HepG2 (cell line): ENCODE data around the gene PYGB. TPM values are rescaled to one million over a fixed set of nuclear protein-coding genes. Genes with fewer than 3 reads are reported as not detected.

Experiments
- CBX2 ChIP-seq, 2 experiments: fragments of 200-600 bp in 1 of 2; sonication (generic); formaldehyde crosslinking in 1 of 2; IDR thresholded peaks; 2 replicates each; pipeline versions ENCODE4 v1.7.0 to v1.8.1; 2018 to 2022; ENCODE audit warnings: low read depth in 2 of 2, low read length in 1 of 2, mild to moderate bottlenecking in 1 of 2, missing genetic modification reagents in 1 of 2
- CEBPG ChIP-seq: IDR thresholded peaks from 2 replicates; pipeline ENCODE4 v1.6.1; 2016
- DNMT3B ChIP-seq: conservative IDR thresholded peaks from 2 replicates; pipeline ENCODE4 v1.6.1; 2016; ENCODE audit warnings: missing biosample characterization, control low read depth
- NR1H2 ChIP-seq: sonication (generic); formaldehyde crosslinking; IDR thresholded peaks from 2 replicates; pipeline ENCODE4 v1.8.1; 2022; ENCODE audit warnings: low read depth, missing genetic modification reagents, borderline replicate concordance
- POLR2AphosphoS5 ChIP-seq: IDR thresholded peaks from 2 replicates; pipeline ENCODE4 v1.6.1; 2012; ENCODE audit warnings: low read depth, low read length
- POLR2G ChIP-seq: fragments of 200-400 bp; formaldehyde crosslinking; IDR thresholded peaks from 2 replicates; pipeline ENCODE4 v1.6.1; 2018; ENCODE audit warnings: mild to moderate bottlenecking, low read depth, low read length, moderate library complexity
- RORA ChIP-seq: sonication (generic); formaldehyde crosslinking; IDR thresholded peaks from 2 replicates; pipeline ENCODE4 v1.5.0; 2020; ENCODE audit warnings: mild to moderate bottlenecking, missing genetic modification reagents, moderate library complexity
- ZNF747 ChIP-seq: sonication (generic); formaldehyde crosslinking; IDR thresholded peaks from 2 replicates; pipeline ENCODE4 v1.8.1; 2023; ENCODE audit warnings: missing genetic modification reagents, mild to moderate bottlenecking, borderline replicate concordance
- ZNF816 ChIP-seq: sonication (generic); formaldehyde crosslinking; IDR thresholded peaks from 2 replicates; pipeline ENCODE4 v1.8.0; 2022; ENCODE audit warnings: missing genetic modification reagents, mild to moderate bottlenecking, borderline replicate concordance
- polyA plus RNA-seq, 8 experiments: library from polyadenylated mRNA; depleted of rRNA in 3 of 8; stranded (reverse) in 7 of 8; unstranded in 1 of 8; fragments of >200 nt; fragmentation: Illumina TruSeq in 4 of 8; extraction: Trizol in 4 of 8; gene quantifications; 2 replicates each; pipeline versions ENCODE4 v1.2.1 to v1.2.3, GENCODE V29; 2011 to 2016; ENCODE audit warnings: low read depth in 4 of 8, missing spikeins in 1 of 8, mixed read lengths in 1 of 8; ENCODE audit not compliant: insufficient read depth in 1 of 8
- total RNA-seq, 5 experiments: library from RNA; depleted of rRNA; stranded (reverse); fragments of >200 nt; fragmentation: Illumina TruSeq; extraction: Trizol; gene quantifications; 2 replicates each; pipeline ENCODE4 v1.2.3, GENCODE V29; 2016; ENCODE audit warnings: low read depth in 1 of 5
- TF ChIP-seq, protein P1 (sequence below): sonication (generic); formaldehyde crosslinking; IDR thresholded peaks from 2 replicates; pipeline ENCODE4 v1.4.0; 2020; ENCODE audit warnings: missing genetic modification reagents, borderline replicate concordance
- TF ChIP-seq, protein P2 (sequence below), 2 experiments: sonication (generic) in 1 of 2; formaldehyde crosslinking in 1 of 2; IDR thresholded peaks; 2 replicates each; pipeline versions ENCODE4 v1.6.1 to v1.9.0; 2014 to 2022; ENCODE audit warnings: antibody characterized with exemption in 1 of 2, borderline replicate concordance in 1 of 2, inconsistent platforms in 1 of 2, low read depth in 1 of 2, missing genetic modification reagents in 1 of 2
- TF ChIP-seq, protein P3 (sequence below): sonication (generic); formaldehyde crosslinking; IDR thresholded peaks from 2 replicates; pipeline ENCODE4 v1.4.0; 2020; ENCODE audit warnings: missing genetic modification reagents
- TF ChIP-seq, protein P4 (sequence below): sonication (generic); formaldehyde crosslinking; IDR thresholded peaks from 2 replicates; pipeline ENCODE4 v1.9.0; 2021; ENCODE audit warnings: missing genetic modification reagents, mild to moderate bottlenecking, borderline replicate concordance

The PYGB gene
- total and polyA plus RNA-seq, 2 of the 13 experiments (the other 11 are each of a cell fraction or from before 2014, with no cell fraction given), result 24.2 to 86.3 TPM

DNA sequence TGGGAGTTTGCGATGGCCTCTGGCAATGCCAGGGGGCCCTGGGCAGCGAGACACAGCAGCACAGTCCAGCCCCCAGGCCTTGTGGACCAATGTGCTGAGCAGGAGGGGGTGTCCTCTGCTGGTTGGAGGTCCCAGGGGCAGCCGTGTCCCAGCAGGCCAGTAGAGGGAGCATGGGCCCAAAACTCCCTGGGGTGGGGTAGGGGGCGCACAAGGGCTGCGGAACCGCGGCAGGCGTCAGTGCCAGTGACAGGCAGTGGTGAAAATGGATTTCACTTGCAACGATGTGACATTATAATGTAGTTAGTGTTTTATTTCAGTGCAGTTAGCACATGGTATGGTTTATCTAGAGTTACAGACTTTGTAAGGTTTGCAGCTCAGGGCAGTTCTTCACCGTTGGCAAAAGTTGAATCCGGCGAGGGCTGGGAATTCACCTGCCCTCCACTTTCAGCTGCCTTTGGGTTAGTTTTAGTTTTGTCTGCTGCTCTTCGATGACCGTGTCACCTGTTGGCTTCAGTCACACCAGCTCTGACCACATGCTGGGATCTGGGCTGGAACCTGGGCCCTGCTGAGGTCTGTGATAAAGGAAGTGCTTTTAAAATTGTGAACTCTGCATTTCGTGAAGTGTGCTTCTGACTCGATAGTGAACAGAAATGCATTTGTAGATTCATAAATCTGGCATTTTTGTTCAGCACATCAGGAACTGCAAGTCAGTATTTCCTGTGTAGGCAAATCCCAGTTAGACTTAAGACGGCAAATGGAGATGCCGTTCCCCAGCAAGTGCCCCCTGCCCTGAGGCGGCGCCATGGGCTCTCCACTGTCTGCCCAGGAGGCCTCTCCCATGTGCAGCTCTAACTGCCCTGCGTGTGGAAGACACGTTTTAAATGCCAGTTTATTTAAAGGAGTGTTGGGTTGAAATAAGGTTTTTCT is 46.8 kb downstream of the PYGB start (continued):
- TF ChIP-seq, protein P1, sequence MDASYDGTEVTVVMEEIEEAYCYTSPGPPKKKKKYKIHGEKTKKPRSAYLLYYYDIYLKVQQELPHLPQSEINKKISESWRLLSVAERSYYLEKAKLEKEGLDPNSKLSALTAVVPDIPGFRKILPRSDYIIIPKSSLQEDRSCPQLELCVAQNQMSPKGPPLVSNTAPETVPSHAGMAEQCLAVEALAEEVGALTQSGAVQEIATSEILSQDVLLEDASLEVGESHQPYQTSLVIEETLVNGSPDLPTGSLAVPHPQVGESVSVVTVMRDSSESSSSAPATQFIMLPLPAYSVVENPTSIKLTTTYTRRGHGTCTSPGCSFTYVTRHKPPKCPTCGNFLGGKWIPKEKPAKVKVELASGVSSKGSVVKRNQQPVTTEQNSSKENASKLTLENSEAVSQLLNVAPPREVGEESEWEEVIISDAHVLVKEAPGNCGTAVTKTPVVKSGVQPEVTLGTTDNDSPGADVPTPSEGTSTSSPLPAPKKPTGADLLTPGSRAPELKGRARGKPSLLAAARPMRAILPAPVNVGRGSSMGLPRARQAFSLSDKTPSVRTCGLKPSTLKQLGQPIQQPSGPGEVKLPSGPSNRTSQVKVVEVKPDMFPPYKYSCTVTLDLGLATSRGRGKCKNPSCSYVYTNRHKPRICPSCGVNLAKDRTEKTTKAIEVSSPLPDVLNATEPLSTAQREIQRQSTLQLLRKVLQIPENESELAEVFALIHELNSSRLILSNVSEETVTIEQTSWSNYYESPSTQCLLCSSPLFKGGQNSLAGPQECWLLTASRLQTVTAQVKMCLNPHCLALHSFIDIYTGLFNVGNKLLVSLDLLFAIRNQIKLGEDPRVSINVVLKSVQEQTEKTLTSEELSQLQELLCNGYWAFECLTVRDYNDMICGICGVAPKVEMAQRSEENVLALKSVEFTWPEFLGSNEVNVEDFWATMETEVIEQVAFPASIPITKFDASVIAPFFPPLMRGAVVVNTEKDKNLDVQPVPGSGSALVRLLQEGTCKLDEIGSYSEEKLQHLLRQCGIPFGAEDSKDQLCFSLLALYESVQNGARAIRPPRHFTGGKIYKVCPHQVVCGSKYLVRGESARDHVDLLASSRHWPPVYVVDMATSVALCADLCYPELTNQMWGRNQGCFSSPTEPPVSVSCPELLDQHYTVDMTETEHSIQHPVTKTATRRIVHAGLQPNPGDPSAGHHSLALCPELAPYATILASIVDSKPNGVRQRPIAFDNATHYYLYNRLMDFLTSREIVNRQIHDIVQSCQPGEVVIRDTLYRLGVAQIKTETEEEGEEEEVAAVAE (CRISPR knock-in tag), result peak; percentile 77; the same call in 1 of the 2 replicates
- TF ChIP-seq ZNF747 (CRISPR knock-in tag) (peak; percentile 39; the same call in 1 of the 2 replicates), ZNF816 (CRISPR knock-in tag) (no peak), POLR2G (peak; percentile 69), POLR2AphosphoS5 (no peak; the same call in 1 of the 2 replicates), CEBPG (0 out of 2 replicates have a peak, but pooled peaks have one; percentile 28), RORA (no peak), NR1H2 (no peak), CBX2 (IDR thresholded peaks at IDR 0.05; ENCODE audit: low read depth, low read length) (no peak), CBX2 (CRISPR knock-in tag; IDR thresholded peaks at IDR 0.05; ENCODE audit: low read depth) (no peak), DNMT3B (CRISPR knock-in tag) (no peak)
- TF ChIP-seq, protein P2, sequence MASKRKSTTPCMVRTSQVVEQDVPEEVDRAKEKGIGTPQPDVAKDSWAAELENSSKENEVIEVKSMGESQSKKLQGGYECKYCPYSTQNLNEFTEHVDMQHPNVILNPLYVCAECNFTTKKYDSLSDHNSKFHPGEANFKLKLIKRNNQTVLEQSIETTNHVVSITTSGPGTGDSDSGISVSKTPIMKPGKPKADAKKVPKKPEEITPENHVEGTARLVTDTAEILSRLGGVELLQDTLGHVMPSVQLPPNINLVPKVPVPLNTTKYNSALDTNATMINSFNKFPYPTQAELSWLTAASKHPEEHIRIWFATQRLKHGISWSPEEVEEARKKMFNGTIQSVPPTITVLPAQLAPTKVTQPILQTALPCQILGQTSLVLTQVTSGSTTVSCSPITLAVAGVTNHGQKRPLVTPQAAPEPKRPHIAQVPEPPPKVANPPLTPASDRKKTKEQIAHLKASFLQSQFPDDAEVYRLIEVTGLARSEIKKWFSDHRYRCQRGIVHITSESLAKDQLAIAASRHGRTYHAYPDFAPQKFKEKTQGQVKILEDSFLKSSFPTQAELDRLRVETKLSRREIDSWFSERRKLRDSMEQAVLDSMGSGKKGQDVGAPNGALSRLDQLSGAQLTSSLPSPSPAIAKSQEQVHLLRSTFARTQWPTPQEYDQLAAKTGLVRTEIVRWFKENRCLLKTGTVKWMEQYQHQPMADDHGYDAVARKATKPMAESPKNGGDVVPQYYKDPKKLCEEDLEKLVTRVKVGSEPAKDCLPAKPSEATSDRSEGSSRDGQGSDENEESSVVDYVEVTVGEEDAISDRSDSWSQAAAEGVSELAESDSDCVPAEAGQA (IDR thresholded peaks at IDR 0.05; ENCODE audit: low read depth), result peak; percentile 64; the same call in 1 of the 2 replicates
- TF ChIP-seq, protein P2 (CRISPR knock-in tag; IDR thresholded peaks at IDR 0.05; ENCODE audit: borderline replicate concordance), result no peak
- TF ChIP-seq, protein P3, sequence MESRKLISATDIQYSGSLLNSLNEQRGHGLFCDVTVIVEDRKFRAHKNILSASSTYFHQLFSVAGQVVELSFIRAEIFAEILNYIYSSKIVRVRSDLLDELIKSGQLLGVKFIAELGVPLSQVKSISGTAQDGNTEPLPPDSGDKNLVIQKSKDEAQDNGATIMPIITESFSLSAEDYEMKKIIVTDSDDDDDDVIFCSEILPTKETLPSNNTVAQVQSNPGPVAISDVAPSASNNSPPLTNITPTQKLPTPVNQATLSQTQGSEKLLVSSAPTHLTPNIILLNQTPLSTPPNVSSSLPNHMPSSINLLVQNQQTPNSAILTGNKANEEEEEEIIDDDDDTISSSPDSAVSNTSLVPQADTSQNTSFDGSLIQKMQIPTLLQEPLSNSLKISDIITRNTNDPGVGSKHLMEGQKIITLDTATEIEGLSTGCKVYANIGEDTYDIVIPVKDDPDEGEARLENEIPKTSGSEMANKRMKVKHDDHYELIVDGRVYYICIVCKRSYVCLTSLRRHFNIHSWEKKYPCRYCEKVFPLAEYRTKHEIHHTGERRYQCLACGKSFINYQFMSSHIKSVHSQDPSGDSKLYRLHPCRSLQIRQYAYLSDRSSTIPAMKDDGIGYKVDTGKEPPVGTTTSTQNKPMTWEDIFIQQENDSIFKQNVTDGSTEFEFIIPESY (CRISPR knock-in tag), result peak; percentile 98
- TF ChIP-seq, protein P4, sequence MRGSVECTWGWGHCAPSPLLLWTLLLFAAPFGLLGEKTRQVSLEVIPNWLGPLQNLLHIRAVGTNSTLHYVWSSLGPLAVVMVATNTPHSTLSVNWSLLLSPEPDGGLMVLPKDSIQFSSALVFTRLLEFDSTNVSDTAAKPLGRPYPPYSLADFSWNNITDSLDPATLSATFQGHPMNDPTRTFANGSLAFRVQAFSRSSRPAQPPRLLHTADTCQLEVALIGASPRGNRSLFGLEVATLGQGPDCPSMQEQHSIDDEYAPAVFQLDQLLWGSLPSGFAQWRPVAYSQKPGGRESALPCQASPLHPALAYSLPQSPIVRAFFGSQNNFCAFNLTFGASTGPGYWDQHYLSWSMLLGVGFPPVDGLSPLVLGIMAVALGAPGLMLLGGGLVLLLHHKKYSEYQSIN (CRISPR knock-in tag), result no peak
